Activated naive CD4-positive, alpha-beta T cell treated with anti-CD3 and anti-CD28 coated beads, Interleukin-2, amount 50 U/mL, for 16 hours (primary cell): ENCODE measurements around the gene IQUB.
"Not testable (repeated sequence)": the region's sequence is repeated elsewhere in the genome, so short reads cannot be mapped to it uniquely, and the experiment has no call there.

Experiments used
- DNase-seq: peaks from one replicate; pipeline ENCODE4 v3.0.0-alpha.2; 2020

Gene IQUB

GRCh38 chr7:123534383-123535260 is at the start of gene IQUB:
Gene IQUB (minus strand): TSS chr7:123534595. CDS start chr7:123512340, 22,255 bp downstream.
- DNase-seq: peak; percentile 95

GRCh38 chr7:123583821-123584220 is 49.4 kb upstream of the IQUB start:
- DNase-seq: no peak

GRCh38 chr7:123581162-123581459 is 46.7 kb upstream of the IQUB start:
- no peak for DNase-seq

- no peak for DNase-seq
Observed at GRCh38 chr7:123580406-123581161, 46.2 kb upstream of the IQUB start.

GRCh38 chr7:123579416-123579815 is 45.0 kb upstream of the IQUB start:
- no peak for DNase-seq

GRCh38 chr7:123573896-123574467 is 39.6 kb upstream of the IQUB start:
- DNase-seq: no peak

GRCh38 chr7:123573341-123573740 is 38.9 kb upstream of the IQUB start:
- no peak for DNase-seq

- no peak for DNase-seq
Observed at GRCh38 chr7:123571684-123572083, 37.3 kb upstream of the IQUB start.

GRCh38 chr7:123571187-123571586 is 36.8 kb upstream of the IQUB start:
- no peak for DNase-seq

GRCh38 chr7:123570390-123571182 is 36.2 kb upstream of the IQUB start:
- DNase-seq: no peak

- no peak for DNase-seq
Observed at GRCh38 chr7:123569352-123570010, 35.1 kb upstream of the IQUB start.

- DNase-seq: no peak
Observed at GRCh38 chr7:123562121-123562520, 27.7 kb upstream of the IQUB start.

GRCh38 chr7:123558289-123558874 is 24.0 kb upstream of the IQUB start:
- no peak for DNase-seq

- peak; percentile 95 for DNase-seq
Observed at GRCh38 chr7:123557398-123558288, 23.2 kb upstream of the IQUB start, which contains the start of gene NDUFA5. Gene NDUFA5 (minus strand): TSS chr7:123557818. CDS start chr7:123557795, 23 bp downstream.

- no peak for DNase-seq
Observed at GRCh38 chr7:123557016-123557397, 22.6 kb upstream of the IQUB start.

GRCh38 chr7:123555484-123555883 is 21.1 kb upstream of the IQUB start:
- no peak for DNase-seq

GRCh38 chr7:123553159-123553558 is 18.8 kb upstream of the IQUB start:
- DNase-seq: no peak

- DNase-seq: no peak
Observed at GRCh38 chr7:123552641-123553040, 18.2 kb upstream of the IQUB start.

GRCh38 chr7:123552134-123552533 is 17.7 kb upstream of the IQUB start:
- not testable (repeated sequence) for DNase-seq

GRCh38 chr7:123548406-123548805 is 14.0 kb upstream of the IQUB start:
- DNase-seq: no peak

- no peak for DNase-seq
Observed at GRCh38 chr7:123539871-123540270, 5.5 kb upstream of the IQUB start.
